GM23338 (cell line): ENCODE data around the gene ST3GAL4. TPM values are rescaled to one million over a fixed set of nuclear protein-coding genes. Genes with fewer than 3 reads are reported as not detected.

Experiments used
- ATAC-seq: fragments of 200-7000 bp; cut with Tn5 transposase; 3 replicates; pipeline ENCODE4 v1.9.1; 2020
- DNase-seq: peaks from one replicate; pipeline ENCODE4 v3.0.0-alpha.2; 2015; ENCODE audit warnings: low spot score
- H2AFZ ChIP-seq: fragments of 200-600 bp; sonication (generic); 2 replicates; pipeline ENCODE4 v1.8.0; 2016; ENCODE audit warnings: antibody characterized with exemption, mild to moderate bottlenecking, moderate library complexity
- H3F3A ChIP-seq: fragments of 200-600 bp; sonication (generic); replicated peaks from 2 replicates; pipeline ENCODE4 v1.8.0; 2017; ENCODE audit warnings: antibody characterized with exemption, mixed run types, low read depth
- H3K27ac ChIP-seq: fragments of 200-600 bp; sonication (generic); 2 replicates; pipeline ENCODE4 v1.6.1; 2016; ENCODE audit warnings: low read depth
- H3K27me3 ChIP-seq: fragments of 200-600 bp; sonication (generic); 2 replicates; pipeline ENCODE4 v1.8.0; 2016; ENCODE audit warnings: mild to moderate bottlenecking, mixed run types, moderate library complexity; ENCODE audit not compliant: insufficient read depth
- H3K36me3 ChIP-seq: fragments of 200-600 bp; sonication (generic); 2 replicates; pipeline ENCODE4 v1.8.0; 2016; ENCODE audit warnings: mild to moderate bottlenecking; ENCODE audit not compliant: insufficient read depth
- H3K4me1 ChIP-seq: fragments of 200-600 bp; sonication (generic); 2 replicates; pipeline ENCODE4 v1.8.0; 2016; ENCODE audit warnings: mild to moderate bottlenecking, moderate library complexity; ENCODE audit not compliant: insufficient read depth
- H3K4me2 ChIP-seq: fragments of 200-600 bp; sonication (generic); 2 replicates; pipeline ENCODE4 v1.7.1; 2017; ENCODE audit warnings: mixed run types
- H3K4me3 ChIP-seq: fragments of 200-600 bp; sonication (generic); 2 replicates; pipeline ENCODE4 v1.6.1; 2016; ENCODE audit warnings: mixed run types
- H3K79me2 ChIP-seq: fragments of 200-600 bp; sonication (generic); replicated peaks from 2 replicates; pipeline ENCODE4 v1.8.0; 2017; ENCODE audit warnings: mild to moderate bottlenecking; ENCODE audit not compliant: insufficient read depth
- H3K9me2 ChIP-seq: fragments of 200-600 bp; sonication (generic); 2 replicates; pipeline ENCODE4 v1.8.0; 2017; ENCODE audit not compliant: insufficient read depth
- H4K20me1 ChIP-seq: fragments of 200-600 bp; sonication (generic); replicated peaks from 2 replicates; pipeline ENCODE4 v1.8.0; 2017; ENCODE audit warnings: mild to moderate bottlenecking; ENCODE audit not compliant: insufficient read depth
- H3K27ac Mint-ChIP-seq: 2 replicates; pipeline ENCODE4 v1.8.0; 2020; ENCODE audit warnings: inconsistent platforms, mild to moderate bottlenecking, moderate library complexity, mixed read lengths
- H3K27me3 Mint-ChIP-seq: 3 replicates; pipeline ENCODE4 v1.8.0; 2022; ENCODE audit warnings: low read depth, mild to moderate bottlenecking, moderate library complexity, mixed read lengths, inconsistent platforms; ENCODE audit not compliant: insufficient read depth, poor library complexity
- H3K36me3 Mint-ChIP-seq: 3 replicates; pipeline ENCODE4 v1.8.0; 2021; ENCODE audit warnings: low read depth, mild to moderate bottlenecking, inconsistent platforms, moderate library complexity, mixed read lengths
- H3K4me1 Mint-ChIP-seq: 3 replicates; pipeline ENCODE4 v1.8.0; 2020; ENCODE audit warnings: mild to moderate bottlenecking, inconsistent platforms, mixed read lengths
- H3K4me3 Mint-ChIP-seq: 3 replicates; pipeline ENCODE4 v1.8.0; 2021; ENCODE audit warnings: moderate library complexity, mild to moderate bottlenecking, inconsistent platforms, mixed read lengths
- H3K9me3 Mint-ChIP-seq: 3 replicates; pipeline ENCODE4 v1.8.0; 2020; ENCODE audit warnings: moderate library complexity, mild to moderate bottlenecking, inconsistent platforms, mixed read lengths
- CREB1 ChIP-seq: fragments of 250-450 bp; sonication (Bioruptor Pico); IDR thresholded peaks from 2 replicates; pipeline ENCODE4 v1.5.0; 2020; ENCODE audit warnings: low read depth, mild to moderate bottlenecking, moderate library complexity
- CTCF ChIP-seq, 2 experiments: fragments of 200-600 bp in 1 of 2; sonication (generic) in 1 of 2; conservative IDR thresholded peaks; 2 replicates each; pipeline versions ENCODE4 v1.5.1 to v1.6.1; 2016 to 2017; ENCODE audit warnings: antibody characterized with exemption in 2 of 2, low read depth in 2 of 2, mild to moderate bottlenecking in 2 of 2, moderate library complexity in 1 of 2
- ETS1 ChIP-seq: IDR thresholded peaks from 2 replicates; pipeline ENCODE4 v1.6.1; 2016; ENCODE audit warnings: antibody characterized with exemption
- JUNB ChIP-seq: IDR thresholded peaks from one replicate; pipeline ENCODE4 v1.6.1; 2016; ENCODE audit warnings: antibody characterized with exemption; ENCODE audit not compliant: unreplicated experiment
- NANOG ChIP-seq: IDR thresholded peaks from 2 replicates; pipeline ENCODE4 v1.6.1; 2016; ENCODE audit warnings: antibody characterized with exemption, borderline replicate concordance
- ZNF114 ChIP-seq: fragments of 250-450 bp; sonication (Bioruptor Pico); IDR thresholded peaks from 2 replicates; pipeline ENCODE4 v1.5.0; 2020; ENCODE audit warnings: mild to moderate bottlenecking, moderate library complexity
- ZNF462 ChIP-seq: fragments of 250-450 bp; sonication (Bioruptor Pico); IDR thresholded peaks from 2 replicates; pipeline ENCODE4 v1.5.0; 2020; ENCODE audit warnings: mild to moderate bottlenecking, moderate library complexity
- polyA plus RNA-seq: library from polyadenylated mRNA; unstranded; fragments of >200 nt; fragmentation: Nextera tagmentation; extraction: Ambion mirVana; gene quantifications from 2 replicates; pipeline ENCODE4 v1.2.1, GENCODE V29; 2016
- total RNA-seq: library from RNA; depleted of rRNA; stranded (reverse); fragments of >200 nt; shearing (Covaris generic); gene quantifications from 2 replicates; pipeline ENCODE4 v1.2.3, GENCODE V29; 2014

The ST3GAL4 gene
- total and polyA plus RNA-seq, 2 experiments from 2014 or later, result 10.1 to 28.0 TPM

- Histone ChIP-seq H3F3A (no peaks in the 10 kb centered on the region), H3K27me3 (no peaks in the 10 kb centered on the region), H3K27ac (no peak overlapping the region), H3K9me2 (no peaks in the 10 kb centered on the region), H3K4me2 (no peak overlapping the region), H4K20me1 (no peaks in the 10 kb centered on the region; the same call in 1 of the 2 replicates), H3K4me1 (peaks cover 7% of the 10 kb centered on the region), H3K79me2 (peaks cover 24% of the 10 kb centered on the region), H3K4me3 (no peak overlapping the region), H3K36me3 (no peaks in the 10 kb centered on the region), H2AFZ (no peak overlapping the region)
- peaks cover 8% of the 10 kb centered on the region for H3K27me3 Mint-ChIP-seq
- H3K9me3 Mint-ChIP-seq, result no peaks in the 10 kb centered on the region
- TF ChIP-seq NANOG (no peak), CTCF (conservative IDR thresholded peaks at IDR 0.05; ENCODE audit: low read depth in 2 of 2) (0 out of 4 replicates have a peak, but pooled peaks of 1 of the 2 experiments have one; percentile 1)
- peaks cover 56% of the 10 kb centered on the region for H3K4me1 Mint-ChIP-seq
- no peak for ATAC-seq
- no peaks in the 10 kb centered on the region; the same call in 2 of the 3 replicates for H3K36me3 Mint-ChIP-seq
- DNase-seq, result no peak
- no peak overlapping the region; the same call in 1 of the 2 replicates for H3K27ac Mint-ChIP-seq
- H3K4me3 Mint-ChIP-seq, result no peak overlapping the region
Measured at GRCh38 chr11:126362879-126363655, 7.6 kb downstream of the ST3GAL4 start.

- H3K9me3 Mint-ChIP-seq, result no peaks in the 10 kb centered on the region
- Histone ChIP-seq H3K79me2 (peaks cover 21% of the 10 kb centered on the region), H3K27ac (no peak overlapping the region), H3K4me1 (peaks cover 13% of the 10 kb centered on the region), H3K27me3 (no peaks in the 10 kb centered on the region), H3K36me3 (no peaks in the 10 kb centered on the region), H3K4me3 (no peak overlapping the region), H4K20me1 (no peaks in the 10 kb centered on the region; the same call in 1 of the 2 replicates), H3K4me2 (no peak overlapping the region), H3K9me2 (no peaks in the 10 kb centered on the region), H2AFZ (no peak overlapping the region), H3F3A (no peaks in the 10 kb centered on the region)
- DNase-seq, result no peak
- H3K36me3 Mint-ChIP-seq, result no peaks in the 10 kb centered on the region; the same call in 2 of the 3 replicates
- no peak overlapping the region for H3K4me3 Mint-ChIP-seq
- H3K27me3 Mint-ChIP-seq, result peaks cover 8% of the 10 kb centered on the region
- H3K4me1 Mint-ChIP-seq, result peaks cover 55% of the 10 kb centered on the region
- no peak overlapping the region for H3K27ac Mint-ChIP-seq
- ATAC-seq, result peak; percentile 27
- TF ChIP-seq CREB1 (CRISPR knock-in tag) (no peak), ZNF462 (CRISPR knock-in tag) (no peak), JUNB (no peak), ETS1 (no peak), ZNF114 (CRISPR knock-in tag) (no peak)
Measured at GRCh38 chr11:126363706-126364248, 8.3 kb downstream of the ST3GAL4 start.
